AG10803 (cell line): ENCODE measurements around the gene WNT9A.

Experiments used
- DNase-seq: peaks from one replicate; pipeline ENCODE4 v3.0.0; 2010; ENCODE audit warnings: low read depth
- H3K4me3 ChIP-seq: 2 replicates; pipeline ENCODE4 v1.5.1; 2011; ENCODE audit warnings: mild to moderate bottlenecking, low read length, control low read depth
- TF ChIP-seq, protein P1 (sequence below): conservative IDR thresholded peaks from 2 replicates; pipeline ENCODE4 v1.5.1; 2011; ENCODE audit warnings: mild to moderate bottlenecking, low read length, control low read depth, inconsistent platforms

The WNT9A gene

DNA sequence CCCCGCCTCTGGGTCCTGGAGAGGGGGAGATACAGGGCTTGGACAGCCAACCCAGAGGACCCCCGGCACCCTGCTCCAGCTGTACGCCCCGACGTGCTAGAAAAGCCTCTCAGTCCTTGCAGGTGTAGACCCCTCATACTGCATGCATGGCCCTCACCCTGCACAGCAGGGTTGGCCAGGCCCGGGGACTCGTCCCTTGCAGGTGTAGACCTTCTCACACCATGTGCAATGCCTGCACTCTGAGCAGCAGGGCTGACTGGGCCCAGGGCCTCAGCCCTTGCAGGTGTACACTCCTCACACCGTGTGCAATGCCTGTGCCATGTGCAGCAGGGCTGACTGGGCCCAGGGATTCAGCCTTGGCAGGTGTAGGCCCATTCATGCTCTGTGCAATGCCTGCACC lies 26.8 kb downstream of the WNT9A start:
- TF ChIP-seq, protein P1, sequence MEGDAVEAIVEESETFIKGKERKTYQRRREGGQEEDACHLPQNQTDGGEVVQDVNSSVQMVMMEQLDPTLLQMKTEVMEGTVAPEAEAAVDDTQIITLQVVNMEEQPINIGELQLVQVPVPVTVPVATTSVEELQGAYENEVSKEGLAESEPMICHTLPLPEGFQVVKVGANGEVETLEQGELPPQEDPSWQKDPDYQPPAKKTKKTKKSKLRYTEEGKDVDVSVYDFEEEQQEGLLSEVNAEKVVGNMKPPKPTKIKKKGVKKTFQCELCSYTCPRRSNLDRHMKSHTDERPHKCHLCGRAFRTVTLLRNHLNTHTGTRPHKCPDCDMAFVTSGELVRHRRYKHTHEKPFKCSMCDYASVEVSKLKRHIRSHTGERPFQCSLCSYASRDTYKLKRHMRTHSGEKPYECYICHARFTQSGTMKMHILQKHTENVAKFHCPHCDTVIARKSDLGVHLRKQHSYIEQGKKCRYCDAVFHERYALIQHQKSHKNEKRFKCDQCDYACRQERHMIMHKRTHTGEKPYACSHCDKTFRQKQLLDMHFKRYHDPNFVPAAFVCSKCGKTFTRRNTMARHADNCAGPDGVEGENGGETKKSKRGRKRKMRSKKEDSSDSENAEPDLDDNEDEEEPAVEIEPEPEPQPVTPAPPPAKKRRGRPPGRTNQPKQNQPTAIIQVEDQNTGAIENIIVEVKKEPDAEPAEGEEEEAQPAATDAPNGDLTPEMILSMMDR: no peak
- no peak for DNase-seq
- no peak overlapping the region for H3K4me3 ChIP-seq

- TF ChIP-seq, protein P1: no peak
These were observed 27.3 kb downstream of the WNT9A start for GRCh38 chr1:227920426-227920825.

DNA sequence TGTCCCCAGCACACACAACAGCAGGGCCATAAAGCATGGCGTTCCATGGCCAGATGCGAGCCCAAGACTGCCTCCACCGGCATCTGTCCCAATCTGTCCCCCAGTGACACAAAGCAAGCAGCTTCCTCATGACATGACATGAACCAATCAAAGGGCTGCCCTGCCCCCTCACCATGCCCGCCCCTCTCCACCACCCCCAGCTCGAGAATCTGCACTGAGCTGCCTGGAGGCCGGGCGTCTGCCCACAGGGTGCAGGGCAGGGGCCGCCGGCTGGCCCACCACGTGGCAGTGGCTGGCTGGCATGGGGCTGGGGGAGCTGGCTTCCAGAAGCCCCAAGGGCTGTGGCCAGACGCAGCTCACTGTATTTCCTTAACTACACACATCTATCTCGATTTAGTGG lies 27.8 kb downstream of the WNT9A start:
- no peak overlapping the region for H3K4me3 ChIP-seq
- no peak for DNase-seq
- TF ChIP-seq, protein P1: no peak

More at GRCh38 chr1:227920426-227920825, 27.3 kb downstream of the WNT9A start:
- DNase-seq: no peak
- no peak overlapping the region for H3K4me3 ChIP-seq

- DNase-seq: no peak
- TF ChIP-seq, protein P1: no peak
- no peak overlapping the region for H3K4me3 ChIP-seq
These were observed 29.0 kb downstream of the WNT9A start for GRCh38 chr1:227918736-227919135.

DNA sequence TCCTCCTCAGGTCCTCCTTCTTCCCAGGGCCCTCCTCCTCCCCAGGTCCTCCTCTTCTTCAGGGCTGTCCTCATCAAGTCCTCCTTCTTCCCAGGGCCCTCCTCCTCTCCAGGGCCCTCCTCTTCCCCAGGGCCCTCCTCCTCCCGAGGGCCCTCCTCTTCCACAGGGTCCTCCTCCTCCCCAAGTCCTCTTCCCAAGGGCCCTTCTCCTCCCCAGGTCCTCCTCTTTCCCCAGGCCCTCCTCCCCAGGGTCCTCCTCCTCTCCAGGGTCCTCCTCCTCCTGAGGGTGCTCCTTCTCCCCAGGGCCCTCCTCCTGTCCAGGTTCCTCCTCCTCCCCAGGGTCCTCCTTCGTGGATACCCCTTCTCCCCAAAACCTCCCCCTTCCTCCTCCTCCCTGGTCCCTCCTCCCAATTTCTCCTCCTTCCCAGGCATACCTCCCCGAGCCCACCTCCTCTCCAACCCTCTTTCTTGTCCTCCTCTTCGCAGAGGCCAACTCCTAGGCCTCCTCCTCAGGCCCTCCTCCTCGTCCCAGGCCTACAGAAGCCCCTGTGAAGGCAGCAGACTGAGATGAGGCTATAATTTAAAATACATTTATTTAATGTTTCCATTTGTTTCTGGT lies 29.5 kb downstream of the WNT9A start:
- DNase-seq: no peak
- TF ChIP-seq, protein P1: no peak
- no peak overlapping the region for H3K4me3 ChIP-seq

- TF ChIP-seq, protein P1: no peak
- no peak for DNase-seq
- no peak overlapping the region for H3K4me3 ChIP-seq
These were observed 30.4 kb downstream of the WNT9A start for GRCh38 chr1:227917081-227917950.

DNA sequence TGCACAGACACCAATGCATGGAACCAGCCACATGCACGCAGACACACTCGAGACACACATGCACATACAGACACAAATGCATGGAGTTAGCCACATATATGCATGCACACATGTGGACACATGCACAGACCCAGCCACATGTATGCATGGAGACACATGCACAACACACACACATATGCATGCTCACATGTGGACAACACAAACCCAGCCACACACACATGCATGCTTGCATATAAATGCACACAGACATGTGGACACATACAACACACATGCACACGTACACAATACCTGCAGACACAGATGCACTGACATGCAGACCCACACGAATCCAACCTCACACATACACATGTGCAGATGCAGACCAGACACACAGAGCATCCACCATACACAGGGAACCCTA lies 31.1 kb downstream of the WNT9A start:
- TF ChIP-seq, protein P1: no peak
- no peak overlapping the region for H3K4me3 ChIP-seq
- DNase-seq: no peak
